Measurements from ENCODE around the gene SFXN5. TPM values are rescaled to one million over a fixed set of nuclear protein-coding genes. Genes with fewer than 3 reads are reported as not detected.
"Not testable (repeated sequence)": the region's sequence is repeated elsewhere in the genome, so short reads cannot be mapped to it uniquely, and the experiment has no call there.

SFXN5 gene
- 13.1 TPM for total RNA-seq
- long read RNA-seq, full-length matches to known transcripts = 12 of 25 reads
- long read RNA-seq, partial matches to known transcripts = 4 of 25 reads
- long read RNA-seq, other reads (novel, unspliced or antisense) = 9 of 25 reads

GRCh38 chr2:73071360-73072128, at the start of gene SFXN5:
Gene SFXN5 (minus strand): TSS chr2:73071712. CDS start chr2:73071705, 7 bp downstream.
- Histone ChIP-seq H3K4me3 (peak within 1 kb of the TSS; percentile 98), H3K27me3 (no peaks in the 10 kb centered on the region), H3K27ac (peak within 1 kb of the TSS; percentile 97), H3K36me3 (no peaks in the 10 kb centered on the region), H3K4me1 (peaks cover 22% of the 10 kb centered on the region), H3K9me3 (no peaks in the 10 kb centered on the region)
- ATAC-seq (peak; percentile 97), DNase-seq (peak; percentile 99)
- peak; percentile 35 for TF ChIP-seq CTCF (IDR thresholded peaks at IDR 0.05)
- intact Hi-C loops (cut with DNase I) = no loop called here

- H3K36me3 ChIP-seq; H3K4me1 ChIP-seq; H3K9me3 ChIP-seq; intact Hi-C loops (cut with DNase I); H3K4me3 ChIP-seq; H3K27me3 ChIP-seq; ATAC-seq; DNase-seq; H3K27ac ChIP-seq: not testable (repeated sequence)
These were observed 48.2 kb upstream of the SFXN5 start for GRCh38 chr2:73119611-73120239.

GRCh38 chr2:73117441-73117840, 45.9 kb upstream of the SFXN5 start:
- H3K9me3 ChIP-seq = no peaks in the 10 kb centered on the region
- no peak for TF ChIP-seq CTCF (IDR thresholded peaks at IDR 0.05)
- no peaks in the 10 kb centered on the region for H3K4me1 ChIP-seq
- intact Hi-C loops (cut with DNase I) = no loop called here
- no peak overlapping the region for H3K27ac ChIP-seq
- ATAC-seq (no peak), DNase-seq (no peak)
- H3K4me3 ChIP-seq = no peak overlapping the region
- H3K27me3 ChIP-seq = no peaks in the 10 kb centered on the region
- H3K36me3 ChIP-seq = no peaks in the 10 kb centered on the region

- Histone ChIP-seq H3K4me1 (peaks cover 2% of the 10 kb centered on the region), H3K36me3 (no peaks in the 10 kb centered on the region), H3K9me3 (no peaks in the 10 kb centered on the region), H3K4me3 (no peak overlapping the region), H3K27ac (no peak overlapping the region), H3K27me3 (no peaks in the 10 kb centered on the region)
- ATAC-seq = no peak
- TF ChIP-seq CTCF (IDR thresholded peaks at IDR 0.05) = no peak
- intact Hi-C loops (cut with DNase I) = no loop called here
- no peak for DNase-seq
These were observed 44.9 kb upstream of the SFXN5 start for GRCh38 chr2:73116182-73116960.

GRCh38 chr2:73114273-73114867, 42.9 kb upstream of the SFXN5 start:
- Histone ChIP-seq H3K4me1 (peaks cover 12% of the 10 kb centered on the region), H3K27ac (no peak overlapping the region), H3K9me3 (no peaks in the 10 kb centered on the region), H3K27me3 (no peaks in the 10 kb centered on the region), H3K4me3 (no peak overlapping the region), H3K36me3 (no peaks in the 10 kb centered on the region)
- DNase-seq (no peak), ATAC-seq (no peak)
- no peak for TF ChIP-seq CTCF (IDR thresholded peaks at IDR 0.05)
- intact Hi-C loops (cut with DNase I) = no loop called here
